K562 (cell line): Measurements from ENCODE around the gene SNAP23. TPM values are rescaled to one million over a fixed set of nuclear protein-coding genes. Genes with fewer than 3 reads are reported as not detected.

Experiments
- ADNP ChIP-seq: fragments of 200-800 bp; sonication (Bioruptor generic); IDR thresholded peaks from 2 replicates; pipeline ENCODE4 v1.6.1; 2016; ENCODE audit warnings: missing genetic modification characterization, missing compliant biosample characterization
- BACH1 ChIP-seq: fragments of 200-800 bp; sonication (Bioruptor generic); IDR thresholded peaks from 2 replicates; pipeline ENCODE4 v1.6.1; 2016; ENCODE audit warnings: missing genetic modification characterization, missing compliant biosample characterization
- BCL6 ChIP-seq: fragments of 250-450 bp; sonication (Bioruptor Pico); IDR thresholded peaks from 2 replicates; pipeline ENCODE4 v1.4.0; 2020
- C11orf30 ChIP-seq: fragments of 450-650 bp; IDR thresholded peaks from 2 replicates; pipeline ENCODE4 v1.6.1; 2016; ENCODE audit warnings: low read depth, mild to moderate bottlenecking
- CBX3 ChIP-seq, 2 experiments: IDR thresholded peaks; 1 replicate in 1 of 2; 2 replicates in 1 of 2; pipeline ENCODE4 v1.6.1; 2012; ENCODE audit warnings: inconsistent platforms in 2 of 2, low read length in 2 of 2, borderline replicate concordance in 1 of 2, control low read depth in 1 of 2
- CSDE1 ChIP-seq, 2 experiments: fragments of 450-650 bp; IDR thresholded peaks; 2 replicates each; pipeline ENCODE4 v1.6.1; 2016; ENCODE audit warnings: mild to moderate bottlenecking in 1 of 2
- DDX20 ChIP-seq: fragments of 450-650 bp; IDR thresholded peaks from 2 replicates; pipeline ENCODE4 v1.6.1; 2016; ENCODE audit warnings: missing genetic modification characterization, low read depth, mild to moderate bottlenecking, missing compliant biosample characterization, moderate library complexity
- DLX4 ChIP-seq: fragments of 250-450 bp; sonication (Bioruptor Pico); IDR thresholded peaks from 2 replicates; pipeline ENCODE4 v1.6.1; 2021; ENCODE audit warnings: mild to moderate bottlenecking
- EP400 ChIP-seq: fragments of 450-650 bp; IDR thresholded peaks from 2 replicates; pipeline ENCODE4 v1.6.1; 2017; ENCODE audit warnings: antibody characterized with exemption, mild to moderate bottlenecking, moderate library complexity
- GABPB2 ChIP-seq: fragments of 250-450 bp; sonication (Bioruptor Pico); conservative IDR thresholded peaks from 2 replicates; pipeline ENCODE4 v1.5.1; 2021; ENCODE audit warnings: mild to moderate bottlenecking
- HINFP ChIP-seq: fragments of 450-650 bp; conservative IDR thresholded peaks from 2 replicates; pipeline ENCODE4 v1.6.1; 2016; ENCODE audit warnings: missing genetic modification characterization, low read depth, mild to moderate bottlenecking, control low read depth, missing compliant biosample characterization
- MAFK ChIP-seq: IDR thresholded peaks from 2 replicates; pipeline ENCODE4 v1.6.1; 2011; ENCODE audit warnings: low read length, improper control_type of control experiment
- MAZ ChIP-seq, 2 experiments: fragments of 450-650 bp in 1 of 2; sonication (generic) in 1 of 2; formaldehyde crosslinking; IDR thresholded peaks in 1 of 2; conservative IDR thresholded peaks in 1 of 2; 2 replicates each; pipeline versions ENCODE4 v1.4.0 to v1.5.0; 2020; ENCODE audit warnings: mild to moderate bottlenecking in 1 of 2, missing genetic modification reagents in 1 of 2
- MBD1 ChIP-seq: fragments of 250-450 bp; sonication (Bioruptor Pico); IDR thresholded peaks from 2 replicates; pipeline ENCODE4 v1.8.0; 2022; ENCODE audit warnings: inconsistent platforms
- MBD2 ChIP-seq: sonication (generic); IDR thresholded peaks from 2 replicates; pipeline ENCODE4 v1.6.1; 2016; ENCODE audit warnings: low read depth, borderline replicate concordance
- MYC ChIP-seq, 2 experiments: fragments of 250-450 bp in 1 of 2; sonication (Bioruptor Pico) in 1 of 2; IDR thresholded peaks; 2 replicates each; pipeline versions ENCODE4 v1.5.1 to v1.6.1; 2012 to 2021; ENCODE audit warnings: low read depth in 2 of 2, borderline replicate concordance in 1 of 2, improper control_type of control experiment in 1 of 2, low read length in 1 of 2, mild to moderate bottlenecking in 1 of 2, moderate library complexity in 1 of 2
- NFIC ChIP-seq: fragments of 450-650 bp; IDR thresholded peaks from 2 replicates; pipeline ENCODE4 v1.6.1; 2017; ENCODE audit warnings: mild to moderate bottlenecking, inconsistent platforms
- PTTG1 ChIP-seq: fragments of 450-650 bp; IDR thresholded peaks from 2 replicates; pipeline ENCODE4 v1.6.1; 2016; ENCODE audit warnings: low read depth, mild to moderate bottlenecking, missing genetic modification characterization, missing compliant biosample characterization
- RFX7 ChIP-seq: fragments of 250-450 bp; sonication (Bioruptor Pico); IDR thresholded peaks from 2 replicates; pipeline ENCODE4 v1.5.1; 2021; ENCODE audit warnings: mild to moderate bottlenecking
- SRSF3 ChIP-seq: fragments of 200-400 bp; formaldehyde crosslinking; IDR thresholded peaks from 2 replicates; pipeline ENCODE4 v1.6.1; 2016; ENCODE audit warnings: mild to moderate bottlenecking, low read length, moderate library complexity; ENCODE audit not compliant: insufficient read depth
- TOE1 ChIP-seq, 2 experiments: fragments of 450-650 bp in 1 of 2; sonication (generic) in 1 of 2; formaldehyde crosslinking in 1 of 2; IDR thresholded peaks; 2 replicates each; pipeline versions ENCODE4 v1.7.1 to v1.8.0; 2016 to 2022; ENCODE audit warnings: borderline replicate concordance in 2 of 2, mild to moderate bottlenecking in 2 of 2, antibody characterized with exemption in 1 of 2, inconsistent platforms in 1 of 2, low read depth in 1 of 2, missing genetic modification reagents in 1 of 2, moderate library complexity in 1 of 2
- U2AF2 ChIP-seq: fragments of 200-400 bp; formaldehyde crosslinking; optimal IDR thresholded peaks from 2 replicates; pipeline ENCODE3; 2017; ENCODE audit warnings: low read depth, mild to moderate bottlenecking, low read length
- VEZF1 ChIP-seq: fragments of 200-800 bp; sonication (Bioruptor generic); IDR thresholded peaks from 2 replicates; pipeline ENCODE4 v1.6.1; 2017; ENCODE audit warnings: missing genetic modification characterization, missing compliant biosample characterization
- ZNF174 ChIP-seq: fragments of 250-450 bp; sonication (Bioruptor Pico); IDR thresholded peaks from 2 replicates; pipeline ENCODE4 v1.4.0; 2020; ENCODE audit warnings: mild to moderate bottlenecking
- polyA plus RNA-seq, 8 experiments: library from polyadenylated mRNA; depleted of rRNA in 4 of 8; stranded (reverse) in 5 of 8; unstranded in 3 of 8; fragments of >200 nt; fragmentation: Nextera tagmentation in 2 of 8; fragmentation: Illumina TruSeq in 1 of 8; extraction: Ambion mirVana in 2 of 8; extraction: Trizol in 1 of 8; gene quantifications; 2 replicates each; pipeline versions ENCODE4 v1.2.1 to v1.2.3, GENCODE V29; 2011 to 2014; ENCODE audit warnings: inconsistent platforms in 1 of 8, missing spikeins in 1 of 8
- total RNA-seq, 7 experiments: library from RNA; depleted of rRNA in 6 of 7; stranded (reverse); fragments of >200 nt in 6 of 7; fragmentation: Illumina TruSeq in 2 of 7; extraction: Trizol in 2 of 7; gene quantifications; 2 replicates each; pipeline versions ENCODE4 v1.2.1 to v1.2.3, GENCODE V29; 2011 to 2021; ENCODE audit warnings: low replicate concordance in 1 of 7

Gene SNAP23
- total and polyA plus RNA-seq, 9 of the 15 experiments (the other 6 are each of a cell fraction or from before 2014, with no cell fraction given) = 78.9 to 168 (median 117) TPM

- no peak for TF ChIP-seq ZNF174 (CRISPR knock-in tag)
- peak; percentile 73; the same call in 1 of the 2 replicates for TF ChIP-seq EP400
- TF ChIP-seq RFX7 (CRISPR knock-in tag) = no peak
- no peak for TF ChIP-seq MAFK
- no peak for TF ChIP-seq MYC (IDR thresholded peaks at IDR 0.05; ENCODE audit: low read depth, low read length)
- TF ChIP-seq MYC (CRISPR knock-in tag; IDR thresholded peaks at IDR 0.05; ENCODE audit: borderline replicate concordance, low read depth) = 0 out of 2 replicates have a peak, but pooled peaks have one; percentile 7
- TF ChIP-seq MBD2 = no peak
- TF ChIP-seq ADNP = no peak
- 0 out of 2 replicates have a peak, but pooled peaks have one; percentile 78 for TF ChIP-seq C11orf30
- no peak for TF ChIP-seq BCL6
- no peak for TF ChIP-seq MBD1 (CRISPR knock-in tag)
- no peak for TF ChIP-seq GABPB2
- TF ChIP-seq CBX3 (IDR thresholded peaks at IDR 0.05; ENCODE audit: borderline replicate concordance in 1 of 2, low read length in 2 of 2) = no peak
- TF ChIP-seq SRSF3 = no peak
- TF ChIP-seq MAZ (CRISPR knock-in tag; conservative IDR thresholded peaks at IDR 0.05 in 1 of 2, IDR thresholded peaks at IDR 0.05 in 1 of 2) = no peak
- TF ChIP-seq BACH1 (tag) = no peak
- no peak for TF ChIP-seq VEZF1 (CRISPR knock-in tag)
- TF ChIP-seq U2AF2 = no peak
- no peak for TF ChIP-seq PTTG1 (tag)
- no peak for TF ChIP-seq DLX4
- TF ChIP-seq CSDE1 (IDR thresholded peaks at IDR 0.05) = no peak
- TF ChIP-seq TOE1 (IDR thresholded peaks at IDR 0.05; ENCODE audit: borderline replicate concordance) = no peak
- no peak for TF ChIP-seq TOE1 (CRISPR knock-in tag; IDR thresholded peaks at IDR 0.05; ENCODE audit: borderline replicate concordance, low read depth)
- no peak for TF ChIP-seq DDX20 (tag)
- peak; percentile 69 for TF ChIP-seq NFIC
- no peak for TF ChIP-seq HINFP
These were observed 53.6 kb downstream of the SNAP23 start (continued) for GRCh38 chr15:42549032-42549491.
